ENCODE data around the gene SNRPA. TPM values are rescaled to one million over a fixed set of nuclear protein-coding genes. Genes with fewer than 3 reads are reported as not detected.

SNRPA gene
- total and polyA plus RNA-seq, 2 of the 13 experiments (the other 11 are each of a cell fraction or from before 2014, with no cell fraction given) = 59.6 to 162 TPM

GRCh38 chr19:40777937-40778705 lies 27.1 kb downstream of the SNRPA start, which contains the start of gene RAB4B (continued):
- no peak for TF ChIP-seq RERE (CRISPR knock-in tag; IDR thresholded peaks at IDR 0.05; ENCODE audit: low read depth)
- TF ChIP-seq CBX2 (IDR thresholded peaks at IDR 0.05; ENCODE audit: low read depth, low read length) = no peak
- no peak for TF ChIP-seq CBX2 (CRISPR knock-in tag; IDR thresholded peaks at IDR 0.05; ENCODE audit: low read depth)
- TF ChIP-seq TIGD3 (CRISPR knock-in tag; IDR thresholded peaks at IDR 0.05; ENCODE audit: borderline replicate concordance) = no peak
- no peak for TF ChIP-seq KLF12 (CRISPR knock-in tag; IDR thresholded peaks at IDR 0.05; ENCODE audit: borderline replicate concordance)
- TF ChIP-seq SRY (CRISPR knock-in tag; IDR thresholded peaks at IDR 0.05) = peak; percentile 66; the same call in 1 of the 2 replicates
- TF ChIP-seq SIX4 (CRISPR knock-in tag; IDR thresholded peaks at IDR 0.05) = no peak
- no peak for TF ChIP-seq SUZ12 (IDR thresholded peaks at IDR 0.05; ENCODE audit: low read depth, low read length)
- TF ChIP-seq HNF1B (CRISPR knock-in tag; IDR thresholded peaks at IDR 0.05) = peak; percentile 48
- TF ChIP-seq ZNF747 (CRISPR knock-in tag; IDR thresholded peaks at IDR 0.05; ENCODE audit: borderline replicate concordance) = no peak
- no peak for TF ChIP-seq KDM3A (CRISPR knock-in tag; IDR thresholded peaks at IDR 0.05; ENCODE audit: low read depth)
- no peak for TF ChIP-seq MEF2D (CRISPR knock-in tag; IDR thresholded peaks at IDR 0.05)
- no peak for TF ChIP-seq ZNF558 (CRISPR knock-in tag; IDR thresholded peaks at IDR 0.05; ENCODE audit: borderline replicate concordance)
- 0 out of 2 replicates have a peak, but pooled peaks have one; percentile 45 for TF ChIP-seq ZNF510 (CRISPR knock-in tag; IDR thresholded peaks at IDR 0.05; ENCODE audit: low read depth)
- no peak for TF ChIP-seq SOX5 (CRISPR knock-in tag; IDR thresholded peaks at IDR 0.05; ENCODE audit: borderline replicate concordance)
- TF ChIP-seq ZNF281 (CRISPR knock-in tag; IDR thresholded peaks at IDR 0.05; ENCODE audit: borderline replicate concordance) = no peak
- no peak for TF ChIP-seq JARID2 (CRISPR knock-in tag; IDR thresholded peaks at IDR 0.05; ENCODE audit: insufficient replicate concordance)
- TF ChIP-seq KLF15 (CRISPR knock-in tag; IDR thresholded peaks at IDR 0.05; ENCODE audit: borderline replicate concordance) = no peak

Measured in HepG2 (cell line).